HCT116 (cell line): ENCODE data around the gene ARL2BP. TPM values are rescaled to one million over a fixed set of nuclear protein-coding genes. Genes with fewer than 3 reads are reported as not detected.

Source experiments
- ATAC-seq: fragments of 200-7000 bp; cut with Tn5 transposase; 2 replicates; pipeline ENCODE4 v1.9.1; 2020; ENCODE audit warnings: mild to moderate bottlenecking, moderate library complexity
- BruUV-seq: library from RNA; stranded (reverse); fragments of 400-500 nt; replicated peaks from 2 replicates; lab custom pipeline; 2021; lab: Mats Ljungman, UMichigan
- CTCF ChIA-PET: fragments of 300-600 bp; sonication (Branson Sonifier 250); formaldehyde crosslinking; loops from one replicate; lab custom pipeline; 2021; ENCODE audit warnings: antibody characterized with exemption; lab: Charles Lee
- POLR2A ChIA-PET: fragments of 300-600, 350-600 bp; sonication (Branson Sonifier 250); formaldehyde crosslinking; loops from one replicate; lab custom pipeline; 2021; ENCODE audit warnings: antibody characterized with exemption; lab: Charles Lee
- RAD21 ChIA-PET, 2 experiments: fragments of 300-600 bp; sonication (Branson Sonifier 250); formaldehyde crosslinking; loops; one replicate each; lab custom pipeline; 2023; ENCODE audit warnings: low total read pairs in 2 of 2; ENCODE audit not compliant: uncharacterized antibody in 2 of 2, unreplicated experiment in 2 of 2, low non-redundant PET in 1 of 2; lab: Charles Lee
- DNase-seq: peaks from one replicate; pipeline ENCODE4 v3.0.0-alpha.2; 2010; ENCODE audit warnings: low read depth, low spot score
- H2AFZ ChIP-seq: fragments of 200-600 bp; shearing (Covaris generic), sonication (generic); 2 replicates; pipeline ENCODE4 v1.6.1; 2017; ENCODE audit warnings: low read depth, mixed run types, mixed read lengths, antibody characterized with exemption, low read length; ENCODE audit not compliant: poor library complexity, severe bottlenecking
- H3K27ac ChIP-seq: 2 replicates; pipeline ENCODE4 v1.5.1; 2012; ENCODE audit warnings: low read depth, low read length
- H3K27me3 ChIP-seq: fragments of 200-600 bp; sonication (generic); 2 replicates; pipeline ENCODE4 v1.6.1; 2016; ENCODE audit warnings: mixed run types, low read length, mixed read lengths; ENCODE audit not compliant: insufficient read depth
- H3K36me3 ChIP-seq, 2 experiments: fragments of 200-500 bp in 1 of 2; fragments of 200-600 bp in 1 of 2; sonication (Bioruptor generic) in 1 of 2; sonication (generic) in 1 of 2; 2 replicates each; pipeline versions ENCODE4 v1.5.1 to v1.6.1; 2014 to 2016; ENCODE audit warnings: low read length in 2 of 2, inconsistent platforms in 1 of 2, mixed read lengths in 1 of 2, mixed run types in 1 of 2; ENCODE audit not compliant: insufficient read depth in 2 of 2, control insufficient read depth in 1 of 2
- H3K4me1 ChIP-seq, 2 experiments: fragments of 200-600 bp in 1 of 2; sonication (generic) in 1 of 2; 2 replicates each; pipeline versions ENCODE4 v1.5.1 to v1.6.1; 2012 to 2017; ENCODE audit warnings: low read length in 2 of 2, inconsistent platforms in 1 of 2, mild to moderate bottlenecking in 1 of 2, mixed read lengths in 1 of 2, mixed run types in 1 of 2, moderate library complexity in 1 of 2; ENCODE audit not compliant: insufficient read depth in 2 of 2, control insufficient read depth in 1 of 2
- H3K4me2 ChIP-seq: fragments of 200-600 bp; sonication (generic); 2 replicates; pipeline ENCODE4 v1.6.1; 2017; ENCODE audit warnings: mixed run types, low read length, mixed read lengths
- H3K4me3 ChIP-seq, 2 experiments: fragments of 200-600 bp in 1 of 2; sonication (generic) in 1 of 2; replicated peaks in 1 of 2; 2 replicates each; pipeline ENCODE4 v1.5.1; 2011 to 2016; ENCODE audit warnings: low read length in 2 of 2, control low read depth in 1 of 2, low read depth in 1 of 2, mild to moderate bottlenecking in 1 of 2, mixed read lengths in 1 of 2, mixed run types in 1 of 2
- H3K79me2 ChIP-seq: fragments of 200-600 bp; sonication (generic); 2 replicates; pipeline ENCODE4 v1.6.1; 2017; ENCODE audit warnings: mild to moderate bottlenecking, mixed run types, low read length, moderate library complexity, mixed read lengths; ENCODE audit not compliant: insufficient read depth
- H3K9ac ChIP-seq: fragments of 200-600 bp; sonication (generic); 2 replicates; pipeline ENCODE4 v1.6.1; 2016; ENCODE audit warnings: low read length, mixed read lengths
- H3K9me2 ChIP-seq: fragments of 200-600 bp; sonication (generic), shearing (Covaris generic); 2 replicates; pipeline ENCODE4 v1.6.1; 2017; ENCODE audit warnings: mixed run types, mild to moderate bottlenecking, moderate library complexity; ENCODE audit not compliant: insufficient read depth
- H3K9me3 ChIP-seq, 2 experiments: fragments of 200-500 bp in 1 of 2; fragments of 200-600 bp in 1 of 2; sonication (Bioruptor generic) in 1 of 2; sonication (generic) in 1 of 2; 2 replicates each; pipeline ENCODE4 v1.6.1; 2014 to 2017; ENCODE audit warnings: low read length in 2 of 2, mixed read lengths in 2 of 2, inconsistent platforms in 1 of 2, low read depth in 1 of 2, mild to moderate bottlenecking in 1 of 2, mixed run types in 1 of 2, moderate library complexity in 1 of 2; ENCODE audit not compliant: control insufficient read depth in 1 of 2, insufficient read depth in 1 of 2
- H4K20me1 ChIP-seq: fragments of 200-600 bp; sonication (generic), shearing (Covaris generic); 2 replicates; pipeline ENCODE4 v1.6.1; 2017; ENCODE audit warnings: mixed run types, mild to moderate bottlenecking, moderate library complexity; ENCODE audit not compliant: insufficient read depth
- CBX3 ChIP-seq: IDR thresholded peaks from 2 replicates; pipeline ENCODE4 v1.6.1; 2012; ENCODE audit warnings: low read depth
- EGR1 ChIP-seq: IDR thresholded peaks from 2 replicates; pipeline ENCODE4 v1.6.1; 2012; ENCODE audit warnings: low read depth
- EZH2 ChIP-seq: fragments of 200-600 bp; sonication (generic); IDR thresholded peaks from 2 replicates; pipeline ENCODE4 v1.6.1; 2017; ENCODE audit warnings: antibody characterized with exemption, mixed run types
- EZH2phosphoT487 ChIP-seq: fragments of 200-600 bp; IDR thresholded peaks from 2 replicates; pipeline ENCODE4 v1.6.1; 2018; ENCODE audit warnings: antibody characterized with exemption, borderline replicate concordance
- MAX ChIP-seq: IDR thresholded peaks from 2 replicates; pipeline ENCODE4 v1.6.1; 2012
- POLR2A ChIP-seq: IDR thresholded peaks from 2 replicates; pipeline ENCODE4 v1.7.0; 2011; ENCODE audit warnings: borderline replicate concordance; ENCODE audit not compliant: insufficient read depth, insufficient read length; ENCODE audit errors: extremely low read depth
- POLR2AphosphoS5 ChIP-seq: IDR thresholded peaks from 2 replicates; pipeline ENCODE4 v1.6.1; 2011; ENCODE audit warnings: mild to moderate bottlenecking, low read depth, low read length, moderate library complexity
- RAD21 ChIP-seq: IDR thresholded peaks from 2 replicates; pipeline ENCODE4 v1.6.1; 2012; ENCODE audit warnings: low read depth, mild to moderate bottlenecking
- SIN3A ChIP-seq: IDR thresholded peaks from 2 replicates; pipeline ENCODE4 v1.6.1; 2012; ENCODE audit warnings: low read depth
- ZFX ChIP-seq: fragments of 450-650 bp; IDR thresholded peaks from 2 replicates; pipeline ENCODE4 v1.6.1; 2017
- ZNF274 ChIP-seq: fragments of 200-500 bp; sonication (Bioruptor generic); IDR thresholded peaks from 2 replicates; pipeline ENCODE4 v1.6.1; 2014; ENCODE audit warnings: mild to moderate bottlenecking, low read depth, low read length, inconsistent platforms
- intact Hi-C: fragments of 100-400 bp; cut with micrococcal nuclease; formaldehyde crosslinking; loops from 2 replicates; pipeline ENCODE4 v1.10.0; 2022
- total RNA-seq: library from RNA; stranded (reverse); gene quantifications from one replicate; pipeline ENCODE4 v1.2.1, GENCODE V29; 2021; ENCODE audit not compliant: unreplicated experiment
- TF ChIP-seq, protein P1 (sequence below), 3 experiments: fragments of 200-600 bp in 1 of 3; sonication (generic) in 1 of 3; IDR thresholded peaks in 2 of 3; conservative IDR thresholded peaks in 1 of 3; 2 replicates each; pipeline ENCODE4 v1.5.1; 2012 to 2017; ENCODE audit warnings: low read depth in 2 of 3, low read length in 2 of 3, antibody characterized with exemption in 1 of 3, borderline replicate concordance in 1 of 3, control low read depth in 1 of 3, mild to moderate bottlenecking in 1 of 3, mixed read lengths in 1 of 3, mixed run types in 1 of 3, moderate library complexity in 1 of 3; ENCODE audit not compliant: insufficient read depth in 1 of 3
- TF ChIP-seq, protein P2 (sequence below): IDR thresholded peaks from 2 replicates; pipeline ENCODE4 v1.6.1; 2011; ENCODE audit warnings: mild to moderate bottlenecking, low read length, moderate library complexity; ENCODE audit not compliant: insufficient replicate concordance; ENCODE audit errors: extremely low read depth

Gene ARL2BP
- total RNA-seq, 1 experiment from 2014 or later = 28.8 TPM

- no TSS peak for BruUV-seq
- ChIA-PET POLR2A (no interaction called here), RAD21 (no interaction called here), CTCF (no interaction called here)
- Histone ChIP-seq H4K20me1 (no peaks in the 10 kb centered on the region), H3K9me3 (peaks cover 0 to 16% of the 10 kb centered on the region in 2 experiments; a peak in 1 of 4 replicates), H3K4me3 (no peak overlapping the region), H3K4me2 (no peak overlapping the region), H3K9ac (no peak overlapping the region), H3K27ac (no peak overlapping the region), H3K27me3 (no peaks in the 10 kb centered on the region), H3K36me3 (peaks cover 47 to 60% of the 10 kb centered on the region in 2 experiments), H2AFZ (no peak overlapping the region), H3K79me2 (no peaks in the 10 kb centered on the region), H3K4me1 (no peaks in the 10 kb centered on the region), H3K9me2 (no peaks in the 10 kb centered on the region)
- ATAC-seq (no peak), DNase-seq (no peak)
- intact Hi-C loops = no loop called here
- TF ChIP-seq, protein P1, sequence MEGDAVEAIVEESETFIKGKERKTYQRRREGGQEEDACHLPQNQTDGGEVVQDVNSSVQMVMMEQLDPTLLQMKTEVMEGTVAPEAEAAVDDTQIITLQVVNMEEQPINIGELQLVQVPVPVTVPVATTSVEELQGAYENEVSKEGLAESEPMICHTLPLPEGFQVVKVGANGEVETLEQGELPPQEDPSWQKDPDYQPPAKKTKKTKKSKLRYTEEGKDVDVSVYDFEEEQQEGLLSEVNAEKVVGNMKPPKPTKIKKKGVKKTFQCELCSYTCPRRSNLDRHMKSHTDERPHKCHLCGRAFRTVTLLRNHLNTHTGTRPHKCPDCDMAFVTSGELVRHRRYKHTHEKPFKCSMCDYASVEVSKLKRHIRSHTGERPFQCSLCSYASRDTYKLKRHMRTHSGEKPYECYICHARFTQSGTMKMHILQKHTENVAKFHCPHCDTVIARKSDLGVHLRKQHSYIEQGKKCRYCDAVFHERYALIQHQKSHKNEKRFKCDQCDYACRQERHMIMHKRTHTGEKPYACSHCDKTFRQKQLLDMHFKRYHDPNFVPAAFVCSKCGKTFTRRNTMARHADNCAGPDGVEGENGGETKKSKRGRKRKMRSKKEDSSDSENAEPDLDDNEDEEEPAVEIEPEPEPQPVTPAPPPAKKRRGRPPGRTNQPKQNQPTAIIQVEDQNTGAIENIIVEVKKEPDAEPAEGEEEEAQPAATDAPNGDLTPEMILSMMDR (IDR thresholded peaks at IDR 0.05 in 2 of 3, conservative IDR thresholded peaks at IDR 0.05 in 1 of 3; ENCODE audit: borderline replicate concordance in 1 of 3, insufficient read depth in 1 of 3, low read depth in 2 of 3, low read length in 2 of 3) = no peak
- TF ChIP-seq CBX3 (no peak), SIN3A (no peak), MAX (no peak), RAD21 (no peak), ZFX (no peak), EZH2phosphoT487 (no peak), POLR2A (no peak), EGR1 (no peak), EZH2 (no peak), POLR2AphosphoS5 (no peak), ZNF274 (no peak)
- TF ChIP-seq, protein P2, sequence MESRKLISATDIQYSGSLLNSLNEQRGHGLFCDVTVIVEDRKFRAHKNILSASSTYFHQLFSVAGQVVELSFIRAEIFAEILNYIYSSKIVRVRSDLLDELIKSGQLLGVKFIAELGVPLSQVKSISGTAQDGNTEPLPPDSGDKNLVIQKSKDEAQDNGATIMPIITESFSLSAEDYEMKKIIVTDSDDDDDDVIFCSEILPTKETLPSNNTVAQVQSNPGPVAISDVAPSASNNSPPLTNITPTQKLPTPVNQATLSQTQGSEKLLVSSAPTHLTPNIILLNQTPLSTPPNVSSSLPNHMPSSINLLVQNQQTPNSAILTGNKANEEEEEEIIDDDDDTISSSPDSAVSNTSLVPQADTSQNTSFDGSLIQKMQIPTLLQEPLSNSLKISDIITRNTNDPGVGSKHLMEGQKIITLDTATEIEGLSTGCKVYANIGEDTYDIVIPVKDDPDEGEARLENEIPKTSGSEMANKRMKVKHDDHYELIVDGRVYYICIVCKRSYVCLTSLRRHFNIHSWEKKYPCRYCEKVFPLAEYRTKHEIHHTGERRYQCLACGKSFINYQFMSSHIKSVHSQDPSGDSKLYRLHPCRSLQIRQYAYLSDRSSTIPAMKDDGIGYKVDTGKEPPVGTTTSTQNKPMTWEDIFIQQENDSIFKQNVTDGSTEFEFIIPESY = no peak
Measured at GRCh38 chr16:57213462-57213861, 31.6 kb upstream of the ARL2BP start.
